ENCODE results near the gene TSC1.

The TSC1 gene

GRCh38 chr9:132986114-132986513 lies 41.7 kb upstream of the TSC1 start:
- Histone ChIP-seq H3K4me1 (ENCODE audit: control insufficient read depth, insufficient read depth, low read length, unreplicated experiment) (peaks cover 9% of the 10 kb centered on the region), H2AFZ (ENCODE audit: low read length, unreplicated experiment) (no peak overlapping the region), H3K27ac (ENCODE audit: low read depth, low read length) (no peak overlapping the region), H3K36me3 (ENCODE audit: insufficient read depth, low read length) (no peaks in the 10 kb centered on the region), H3K79me2 (ENCODE audit: control insufficient read depth, insufficient read depth, low read length, unreplicated experiment) (no peaks in the 10 kb centered on the region), H3K4me3 (ENCODE audit: low read depth, low read length) (no peak overlapping the region), H3K27me3 (ENCODE audit: insufficient read depth, low read length) (peaks cover 23% of the 10 kb centered on the region)

DNA sequence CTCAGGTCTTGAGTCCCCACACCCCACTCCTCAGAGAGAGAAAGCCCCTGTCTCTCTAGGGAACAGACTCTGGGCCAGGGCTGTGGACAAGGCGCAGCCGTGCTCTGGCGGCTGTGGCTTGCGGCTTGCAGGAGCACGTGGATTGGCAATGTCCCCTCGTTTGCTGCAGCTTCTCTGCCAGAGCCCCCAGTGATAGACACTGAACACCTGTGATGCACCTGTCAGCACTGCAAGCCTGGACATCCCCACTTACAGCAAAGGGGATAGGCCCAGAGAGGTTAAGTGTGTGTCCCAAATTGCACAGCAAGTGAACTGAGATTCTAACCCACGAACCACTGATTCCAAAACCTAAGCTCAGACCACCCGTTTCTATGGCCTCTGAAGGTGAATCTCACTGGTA lies 41.1 kb upstream of the TSC1 start:
- peaks cover 9% of the 10 kb centered on the region for H3K4me1 ChIP-seq (ENCODE audit: control insufficient read depth, insufficient read depth, low read length, unreplicated experiment)
- no peaks in the 10 kb centered on the region for H3K36me3 ChIP-seq (ENCODE audit: insufficient read depth, low read length)
- H3K79me2 ChIP-seq (ENCODE audit: control insufficient read depth, insufficient read depth, low read length, unreplicated experiment), result no peaks in the 10 kb centered on the region
- H3K4me3 ChIP-seq (ENCODE audit: low read depth, low read length), result no peak overlapping the region
- peaks cover 23% of the 10 kb centered on the region for H3K27me3 ChIP-seq (ENCODE audit: insufficient read depth, low read length)
- H3K27ac ChIP-seq (ENCODE audit: low read depth, low read length), result no peak overlapping the region
- H2AFZ ChIP-seq (ENCODE audit: low read length, unreplicated experiment), result no peak overlapping the region

DNA sequence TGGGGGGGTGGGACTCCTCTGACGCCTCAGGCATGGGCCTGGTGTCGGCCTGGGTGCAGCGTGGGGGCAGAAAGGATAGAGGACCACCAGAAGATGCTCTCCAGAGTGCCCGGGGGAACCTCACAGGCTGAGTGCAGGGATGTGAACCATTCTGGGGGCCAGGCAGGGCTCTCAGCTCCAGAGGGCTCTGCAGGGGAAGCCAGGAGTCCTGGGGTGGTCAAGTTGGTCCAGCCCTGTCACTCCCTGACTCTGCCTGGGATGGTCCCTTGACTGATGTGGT lies 40.6 kb upstream of the TSC1 start:
- Histone ChIP-seq H3K27me3 (ENCODE audit: insufficient read depth, low read length) (peaks cover 24% of the 10 kb centered on the region), H3K4me1 (ENCODE audit: control insufficient read depth, insufficient read depth, low read length, unreplicated experiment) (peaks cover 9% of the 10 kb centered on the region), H3K4me3 (ENCODE audit: low read depth, low read length) (no peak overlapping the region), H3K36me3 (ENCODE audit: insufficient read depth, low read length) (no peaks in the 10 kb centered on the region), H3K27ac (ENCODE audit: low read depth, low read length) (no peak overlapping the region), H2AFZ (ENCODE audit: low read length, unreplicated experiment) (no peak overlapping the region), H3K79me2 (ENCODE audit: control insufficient read depth, insufficient read depth, low read length, unreplicated experiment) (no peaks in the 10 kb centered on the region)

DNA sequence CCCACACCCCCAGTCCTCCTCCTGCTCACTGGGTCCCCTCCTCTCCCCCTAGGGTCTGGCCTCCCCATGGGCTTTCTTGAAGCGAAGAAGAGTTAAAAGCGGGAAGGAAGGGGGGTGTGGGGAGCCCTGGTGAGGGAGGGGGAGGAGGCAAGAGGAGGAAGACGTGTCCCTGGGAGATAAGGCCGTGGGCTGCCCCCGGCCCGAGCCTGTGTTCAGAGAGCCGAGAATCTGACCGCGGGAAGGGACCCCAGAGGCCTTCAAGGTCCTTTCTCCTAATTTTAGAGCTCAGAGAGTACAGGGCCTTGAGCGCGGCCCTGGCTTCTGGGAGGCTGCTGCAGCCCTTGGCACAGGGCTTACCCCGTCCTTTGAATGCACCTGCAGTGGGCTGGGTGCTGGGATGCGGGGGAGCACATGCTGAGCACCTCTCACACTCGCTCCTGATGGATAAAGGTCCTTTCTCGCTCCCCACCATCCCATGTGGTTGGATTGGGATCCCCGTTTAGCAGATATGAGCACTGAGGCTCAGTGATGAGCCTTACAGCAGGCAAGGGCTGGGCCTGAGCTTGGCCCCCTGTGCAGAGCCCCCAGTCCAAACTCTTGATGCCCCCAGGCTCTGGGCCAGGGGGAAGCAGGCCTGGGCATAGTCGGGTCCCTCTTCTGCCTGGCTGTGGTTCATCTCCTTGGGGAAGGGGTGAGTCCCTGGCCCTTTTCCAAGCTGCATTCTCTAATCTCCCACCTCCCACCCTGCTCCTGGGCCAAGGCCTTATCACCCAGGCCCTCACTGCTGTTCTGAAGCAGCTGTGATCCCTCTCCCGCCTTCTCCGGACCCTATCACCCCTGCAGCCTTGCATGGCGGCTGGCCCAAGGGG lies 40.0 kb upstream of the TSC1 start:
- Histone ChIP-seq H3K4me3 (ENCODE audit: low read depth, low read length) (no peak overlapping the region), H3K27ac (ENCODE audit: low read depth, low read length) (no peak overlapping the region), H3K27me3 (ENCODE audit: insufficient read depth, low read length) (peaks cover 30% of the 10 kb centered on the region), H3K79me2 (ENCODE audit: control insufficient read depth, insufficient read depth, low read length, unreplicated experiment) (no peaks in the 10 kb centered on the region), H3K36me3 (ENCODE audit: insufficient read depth, low read length) (no peaks in the 10 kb centered on the region), H3K4me1 (ENCODE audit: control insufficient read depth, insufficient read depth, low read length, unreplicated experiment) (peaks cover 9% of the 10 kb centered on the region), H2AFZ (ENCODE audit: low read length, unreplicated experiment) (no peak overlapping the region)

GRCh38 chr9:132983491-132984201 lies 39.2 kb upstream of the TSC1 start:
- peaks cover 9% of the 10 kb centered on the region for H3K4me1 ChIP-seq (ENCODE audit: control insufficient read depth, insufficient read depth, low read length, unreplicated experiment)
- no peaks in the 10 kb centered on the region for H3K79me2 ChIP-seq (ENCODE audit: control insufficient read depth, insufficient read depth, low read length, unreplicated experiment)
- H3K27me3 ChIP-seq (ENCODE audit: insufficient read depth, low read length), result peaks cover 38% of the 10 kb centered on the region
- H3K4me3 ChIP-seq (ENCODE audit: low read depth, low read length), result no peak overlapping the region
- H3K27ac ChIP-seq (ENCODE audit: low read depth, low read length), result no peak overlapping the region
- no peaks in the 10 kb centered on the region for H3K36me3 ChIP-seq (ENCODE audit: insufficient read depth, low read length)
- no peak overlapping the region for H2AFZ ChIP-seq (ENCODE audit: low read length, unreplicated experiment)

DNA sequence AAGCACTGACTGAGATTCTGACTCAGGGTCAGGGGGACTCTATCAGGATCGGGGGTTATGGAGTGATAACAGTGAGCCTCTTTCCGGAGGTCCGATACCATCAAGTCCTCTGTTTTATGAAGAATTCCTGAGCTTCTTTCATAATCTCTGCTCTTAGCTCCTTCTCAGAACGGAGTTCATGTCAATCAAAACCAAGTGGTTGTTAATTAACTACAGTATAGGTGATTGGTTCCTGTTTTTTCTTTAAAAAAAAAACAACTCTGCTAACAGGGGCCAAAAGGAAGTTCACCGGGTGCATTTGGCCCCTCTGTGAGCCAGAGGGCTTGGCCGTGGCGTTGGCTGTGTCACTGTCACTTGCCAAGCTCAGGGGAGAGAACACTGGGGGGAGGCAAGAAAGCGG lies 38.0 kb upstream of the TSC1 start:
- H3K27me3 ChIP-seq (ENCODE audit: insufficient read depth, low read length), result peaks cover 47% of the 10 kb centered on the region
- peaks cover 9% of the 10 kb centered on the region for H3K4me1 ChIP-seq (ENCODE audit: control insufficient read depth, insufficient read depth, low read length, unreplicated experiment)
- no peaks in the 10 kb centered on the region for H3K36me3 ChIP-seq (ENCODE audit: insufficient read depth, low read length)
- no peak overlapping the region for H2AFZ ChIP-seq (ENCODE audit: low read length, unreplicated experiment)
- H3K27ac ChIP-seq (ENCODE audit: low read depth, low read length), result no peak overlapping the region
- no peaks in the 10 kb centered on the region for H3K79me2 ChIP-seq (ENCODE audit: control insufficient read depth, insufficient read depth, low read length, unreplicated experiment)
- H3K4me3 ChIP-seq (ENCODE audit: low read depth, low read length), result no peak overlapping the region

GRCh38 chr9:132980157-132980556 lies 35.7 kb upstream of the TSC1 start:
- no peaks in the 10 kb centered on the region for H3K36me3 ChIP-seq (ENCODE audit: insufficient read depth, low read length)
- no peaks in the 10 kb centered on the region for H3K4me1 ChIP-seq (ENCODE audit: control insufficient read depth, insufficient read depth, low read length, unreplicated experiment)
- no peak overlapping the region for H3K4me3 ChIP-seq (ENCODE audit: low read depth, low read length)
- H3K27me3 ChIP-seq (ENCODE audit: insufficient read depth, low read length), result peaks cover 62% of the 10 kb centered on the region
- H3K79me2 ChIP-seq (ENCODE audit: control insufficient read depth, insufficient read depth, low read length, unreplicated experiment), result no peaks in the 10 kb centered on the region
- H3K27ac ChIP-seq (ENCODE audit: low read depth, low read length), result no peak overlapping the region
- no peak overlapping the region for H2AFZ ChIP-seq (ENCODE audit: low read length, unreplicated experiment)

DNA sequence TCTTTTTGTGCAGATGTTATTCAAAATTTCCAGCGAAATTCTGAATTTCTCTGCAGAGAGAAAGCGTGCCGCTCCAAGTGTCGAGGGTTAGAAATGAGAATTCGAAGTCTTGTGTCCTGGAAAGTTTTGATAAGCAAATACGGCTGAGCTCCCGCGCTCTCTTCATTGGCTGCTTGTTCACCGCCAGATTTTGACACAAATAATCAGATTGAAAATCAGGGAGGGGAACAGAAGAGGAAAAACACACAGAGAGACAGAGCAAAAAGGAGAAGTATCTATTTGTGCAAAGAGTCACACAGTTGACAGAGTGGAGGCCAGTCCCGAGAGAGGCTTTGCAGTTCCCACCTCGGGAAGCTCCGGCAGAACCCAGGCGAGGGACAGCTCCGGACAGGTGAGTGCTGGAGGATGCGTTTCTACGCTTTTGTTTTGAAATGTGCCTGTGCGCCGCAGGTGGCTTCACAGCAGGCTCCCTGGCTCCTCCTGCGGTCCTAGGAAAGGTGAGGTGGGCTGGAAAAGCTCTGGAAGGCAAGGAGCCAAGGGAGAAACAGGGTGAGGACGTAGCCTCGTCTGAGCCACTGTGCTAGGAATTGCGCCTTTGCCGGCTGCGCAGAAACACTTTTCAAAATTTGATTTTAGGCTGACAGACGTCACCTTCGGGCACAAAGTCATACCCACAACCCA lies 34.2 kb upstream of the TSC1 start, which contains the start of gene GFI1B:
Gene GFI1B, plus strand, starts transcription at position 244 of the 681 bp plus-strand sequence. CDS start 7,985 bp downstream, outside the sequence.
- Histone ChIP-seq H3K27ac (ENCODE audit: low read depth, low read length) (no peak within 1 kb of the TSS), H3K36me3 (ENCODE audit: insufficient read depth, low read length) (no peaks in the 10 kb centered on the region), H3K4me1 (ENCODE audit: control insufficient read depth, insufficient read depth, low read length, unreplicated experiment) (no peaks in the 10 kb centered on the region), H3K4me3 (ENCODE audit: low read depth, low read length) (no peak within 1 kb of the TSS), H3K79me2 (ENCODE audit: control insufficient read depth, insufficient read depth, low read length, unreplicated experiment) (no peaks in the 10 kb centered on the region), H2AFZ (ENCODE audit: low read length, unreplicated experiment) (peak within 1 kb of the TSS; percentile 25), H3K27me3 (ENCODE audit: insufficient read depth, low read length) (peaks cover 74% of the 10 kb centered on the region)

DNA sequence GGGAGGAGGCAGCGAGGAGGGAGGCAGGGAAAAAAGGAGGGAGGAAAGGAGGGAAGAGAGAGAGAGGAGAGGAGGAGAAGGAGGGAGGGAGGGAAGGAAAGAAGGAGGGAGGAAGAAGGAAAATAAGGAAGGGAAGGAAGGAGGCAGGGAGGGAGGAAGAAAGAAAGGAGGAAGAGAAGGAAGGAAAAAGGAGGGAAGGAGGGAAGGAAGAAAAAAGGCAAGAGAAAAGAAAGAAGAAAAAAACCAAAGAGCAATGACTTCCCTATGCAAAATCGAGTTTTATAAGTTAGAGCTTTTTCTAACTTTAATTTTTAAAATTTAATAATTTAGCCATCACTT lies 33.7 kb upstream of the TSC1 start:
- no peaks in the 10 kb centered on the region for H3K36me3 ChIP-seq (ENCODE audit: insufficient read depth, low read length)
- H3K27ac ChIP-seq (ENCODE audit: low read depth, low read length), result no peak overlapping the region
- no peak overlapping the region for H3K4me3 ChIP-seq (ENCODE audit: low read depth, low read length)
- H2AFZ ChIP-seq (ENCODE audit: low read length, unreplicated experiment), result no peak overlapping the region
- no peaks in the 10 kb centered on the region for H3K79me2 ChIP-seq (ENCODE audit: control insufficient read depth, insufficient read depth, low read length, unreplicated experiment)
- no peaks in the 10 kb centered on the region for H3K4me1 ChIP-seq (ENCODE audit: control insufficient read depth, insufficient read depth, low read length, unreplicated experiment)
- peaks cover 79% of the 10 kb centered on the region for H3K27me3 ChIP-seq (ENCODE audit: insufficient read depth, low read length)

- Histone ChIP-seq H3K27me3 (ENCODE audit: insufficient read depth, low read length) (peaks cover 70% of the 10 kb centered on the region), H3K79me2 (ENCODE audit: control insufficient read depth, insufficient read depth, low read length, unreplicated experiment) (no peaks in the 10 kb centered on the region), H3K36me3 (ENCODE audit: insufficient read depth, low read length) (no peaks in the 10 kb centered on the region), H3K27ac (ENCODE audit: low read depth, low read length) (no peak overlapping the region), H2AFZ (ENCODE audit: low read length, unreplicated experiment) (no peak overlapping the region), H3K4me3 (ENCODE audit: low read depth, low read length) (no peak overlapping the region), H3K4me1 (ENCODE audit: control insufficient read depth, insufficient read depth, low read length, unreplicated experiment) (no peaks in the 10 kb centered on the region)
Observed at GRCh38 chr9:132976571-132976970, 32.2 kb upstream of the TSC1 start.

Data from ACC112 (cell line).